H54 (cell line): ENCODE results near the gene RGL1.

Source experiments
- DNase-seq: peaks from one replicate; pipeline ENCODE4 v3.0.0; 2011; ENCODE audit warnings: low spot score, mixed read lengths; ENCODE audit not compliant: insufficient read length
- FAIRE-seq: peaks from 3 replicates; lab custom pipeline; 2011; peaks lifted over from hg19 to GRCh38; lab: Jason Lieb, UNC
- POLR2A ChIP-seq: IDR thresholded peaks from 2 replicates; pipeline ENCODE4 v1.6.1; 2011; ENCODE audit warnings: low read depth, mild to moderate bottlenecking, low read length

Gene RGL1

GRCh38 chr1:183821889-183822611 is 17.1 kb downstream of the RGL1 start:
- no peak for FAIRE-seq
- DNase-seq = no peak

GRCh38 chr1:183824291-183824690 is 19.4 kb downstream of the RGL1 start:
- DNase-seq (no peak), FAIRE-seq (no peak)

More at GRCh38 chr1:183821889-183822611, 17.1 kb downstream of the RGL1 start:
- no peak for TF ChIP-seq POLR2A

GRCh38 chr1:183827801-183828200 is 22.9 kb downstream of the RGL1 start:
- no peak for DNase-seq
- FAIRE-seq = no peak

More at GRCh38 chr1:183824291-183824690, 19.4 kb downstream of the RGL1 start:
- no peak for TF ChIP-seq POLR2A

GRCh38 chr1:183830389-183830788 is 25.5 kb downstream of the RGL1 start:
- FAIRE-seq (no peak), DNase-seq (no peak)
- no peak for TF ChIP-seq POLR2A

More at GRCh38 chr1:183827801-183828200, 22.9 kb downstream of the RGL1 start:
- no peak for TF ChIP-seq POLR2A

- no peak for FAIRE-seq
- no peak for DNase-seq
- no peak for TF ChIP-seq POLR2A
Observed at GRCh38 chr1:183831311-183831710, 26.4 kb downstream of the RGL1 start.

- DNase-seq = no peak
- FAIRE-seq = no peak
- no peak for TF ChIP-seq POLR2A
Observed at GRCh38 chr1:183832459-183832858, 27.5 kb downstream of the RGL1 start.

- TF ChIP-seq POLR2A = no peak
- DNase-seq (no peak), FAIRE-seq (no peak)
Observed at GRCh38 chr1:183834568-183834967, 29.6 kb downstream of the RGL1 start.

GRCh38 chr1:183836598-183836997 is 31.7 kb downstream of the RGL1 start:
- no peak for FAIRE-seq

GRCh38 chr1:183837062-183837461 is 32.1 kb downstream of the RGL1 start:
- TF ChIP-seq POLR2A = no peak
- FAIRE-seq (no peak), DNase-seq (no peak)

More at GRCh38 chr1:183836598-183836997, 31.7 kb downstream of the RGL1 start:
- DNase-seq = no peak
- no peak for TF ChIP-seq POLR2A

- DNase-seq (no peak), FAIRE-seq (no peak)
- no peak for TF ChIP-seq POLR2A
Observed at GRCh38 chr1:183838221-183838620, 33.3 kb downstream of the RGL1 start.

GRCh38 chr1:183840140-183840539 is 35.2 kb downstream of the RGL1 start:
- TF ChIP-seq POLR2A = no peak
- FAIRE-seq (no peak), DNase-seq (no peak)

- FAIRE-seq = no peak
- no peak for DNase-seq
Observed at GRCh38 chr1:183841550-183841949, 36.6 kb downstream of the RGL1 start.

GRCh38 chr1:183841950-183842794 is 37.3 kb downstream of the RGL1 start:
- no peak for DNase-seq
- TF ChIP-seq POLR2A = no peak
- FAIRE-seq = no peak

More at GRCh38 chr1:183841550-183841949, 36.6 kb downstream of the RGL1 start:
- TF ChIP-seq POLR2A = no peak

GRCh38 chr1:183842795-183843144 is 37.9 kb downstream of the RGL1 start:
- FAIRE-seq = no peak
- DNase-seq = no peak
- no peak for TF ChIP-seq POLR2A

GRCh38 chr1:183844806-183845205 is 39.9 kb downstream of the RGL1 start:
- no peak for DNase-seq
- FAIRE-seq = no peak
- no peak for TF ChIP-seq POLR2A
